ENCODE results near the gene PKP3.
A peak's percentile ranks its signal among the peaks of the same experiment; 100 is the strongest.

The PKP3 gene

GRCh38 chr11:404551-405264, 10.7 kb downstream of the PKP3 start:
- H3K27ac ChIP-seq (ENCODE audit: poor library complexity, severe bottlenecking) = no peak overlapping the region
- no peak for DNase-seq (ENCODE audit: low spot score)
- ATAC-seq (ENCODE audit: low read depth) = no peak
- H3K9me3 ChIP-seq (ENCODE audit: severe bottlenecking) = no peaks in the 10 kb centered on the region
- peaks cover 29% of the 10 kb centered on the region for H3K36me3 ChIP-seq (ENCODE audit: low read depth)
- H3K27me3 ChIP-seq (ENCODE audit: insufficient read depth, poor library complexity, severe bottlenecking) = no peaks in the 10 kb centered on the region
- no peaks in the 10 kb centered on the region for H3K4me1 ChIP-seq (ENCODE audit: insufficient read depth, poor library complexity, severe bottlenecking)
- no peak overlapping the region for H3K4me3 ChIP-seq (ENCODE audit: severe bottlenecking)
- TF ChIP-seq, protein P1, sequence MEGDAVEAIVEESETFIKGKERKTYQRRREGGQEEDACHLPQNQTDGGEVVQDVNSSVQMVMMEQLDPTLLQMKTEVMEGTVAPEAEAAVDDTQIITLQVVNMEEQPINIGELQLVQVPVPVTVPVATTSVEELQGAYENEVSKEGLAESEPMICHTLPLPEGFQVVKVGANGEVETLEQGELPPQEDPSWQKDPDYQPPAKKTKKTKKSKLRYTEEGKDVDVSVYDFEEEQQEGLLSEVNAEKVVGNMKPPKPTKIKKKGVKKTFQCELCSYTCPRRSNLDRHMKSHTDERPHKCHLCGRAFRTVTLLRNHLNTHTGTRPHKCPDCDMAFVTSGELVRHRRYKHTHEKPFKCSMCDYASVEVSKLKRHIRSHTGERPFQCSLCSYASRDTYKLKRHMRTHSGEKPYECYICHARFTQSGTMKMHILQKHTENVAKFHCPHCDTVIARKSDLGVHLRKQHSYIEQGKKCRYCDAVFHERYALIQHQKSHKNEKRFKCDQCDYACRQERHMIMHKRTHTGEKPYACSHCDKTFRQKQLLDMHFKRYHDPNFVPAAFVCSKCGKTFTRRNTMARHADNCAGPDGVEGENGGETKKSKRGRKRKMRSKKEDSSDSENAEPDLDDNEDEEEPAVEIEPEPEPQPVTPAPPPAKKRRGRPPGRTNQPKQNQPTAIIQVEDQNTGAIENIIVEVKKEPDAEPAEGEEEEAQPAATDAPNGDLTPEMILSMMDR (IDR thresholded peaks at IDR 0.05; ENCODE audit: poor library complexity, severe bottlenecking) = no peak

GRCh38 chr11:405323-405953, 11.4 kb downstream of the PKP3 start:
- Histone ChIP-seq H3K27ac (ENCODE audit: poor library complexity, severe bottlenecking) (no peak overlapping the region), H3K4me1 (ENCODE audit: insufficient read depth, poor library complexity, severe bottlenecking) (no peaks in the 10 kb centered on the region), H3K36me3 (ENCODE audit: low read depth) (peaks cover 23% of the 10 kb centered on the region), H3K4me3 (ENCODE audit: severe bottlenecking) (no peak overlapping the region), H3K27me3 (ENCODE audit: insufficient read depth, poor library complexity, severe bottlenecking) (no peaks in the 10 kb centered on the region), H3K9me3 (ENCODE audit: severe bottlenecking) (no peaks in the 10 kb centered on the region)
- 0 out of 3 replicates have a peak, but pooled peaks have one; percentile 0 for ATAC-seq (ENCODE audit: low read depth)
- TF ChIP-seq, protein P1 (IDR thresholded peaks at IDR 0.05; ENCODE audit: poor library complexity, severe bottlenecking) = no peak
- no peak for DNase-seq (ENCODE audit: low spot score)

DNA sequence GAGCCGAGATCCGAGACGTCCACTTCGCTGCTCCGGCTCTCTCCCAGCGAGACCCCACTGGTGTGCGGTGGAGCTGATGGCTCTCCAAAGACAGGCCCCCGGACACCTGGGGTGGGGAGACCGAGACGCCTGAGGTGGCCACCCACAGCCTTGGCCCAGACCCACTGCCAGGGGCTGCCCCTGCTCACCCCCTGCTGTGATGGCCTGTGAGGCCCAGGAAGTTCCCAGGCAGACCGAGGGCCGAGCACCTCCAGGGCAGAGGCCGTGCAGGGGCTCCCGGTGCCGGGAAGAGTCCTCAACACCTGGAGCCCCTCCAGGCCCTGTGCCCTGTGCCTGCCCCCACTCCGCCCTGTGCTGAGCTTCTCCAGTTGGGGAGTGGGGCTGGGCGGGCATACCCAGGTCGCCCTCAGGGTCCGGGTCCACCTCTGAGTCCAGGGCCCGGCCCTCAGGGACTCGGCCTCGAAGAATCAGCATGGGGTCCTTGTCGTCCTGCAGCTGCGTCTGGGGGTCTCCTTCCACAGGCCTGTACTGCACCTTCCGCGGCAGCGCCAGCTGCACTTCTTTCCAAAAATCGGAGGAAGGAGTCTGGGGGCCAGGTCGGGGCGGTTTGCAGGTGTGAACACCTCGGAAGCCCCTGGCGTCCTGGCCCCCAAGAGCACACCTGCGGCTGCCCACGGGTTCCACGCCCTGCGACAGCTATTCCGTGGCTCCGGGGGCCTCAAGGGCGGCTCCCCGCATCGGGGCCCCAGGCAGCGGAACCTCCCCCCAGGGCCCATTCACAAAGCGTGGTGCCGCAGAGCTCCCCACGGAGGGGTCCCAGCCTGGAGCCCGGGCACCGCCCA, 12.2 kb downstream of the PKP3 start:
- DNase-seq (ENCODE audit: low spot score) = no peak
- Histone ChIP-seq H3K36me3 (ENCODE audit: low read depth) (peaks cover 23% of the 10 kb centered on the region), H3K27ac (ENCODE audit: poor library complexity, severe bottlenecking) (peak overlapping the region; percentile 35), H3K4me1 (ENCODE audit: insufficient read depth, poor library complexity, severe bottlenecking) (no peaks in the 10 kb centered on the region), H3K9me3 (ENCODE audit: severe bottlenecking) (no peaks in the 10 kb centered on the region), H3K27me3 (ENCODE audit: insufficient read depth, poor library complexity, severe bottlenecking) (no peaks in the 10 kb centered on the region), H3K4me3 (ENCODE audit: severe bottlenecking) (no peak overlapping the region)
- TF ChIP-seq, protein P1 (IDR thresholded peaks at IDR 0.05; ENCODE audit: poor library complexity, severe bottlenecking) = no peak
- 0 out of 3 replicates have a peak, but pooled peaks have one; percentile 3 for ATAC-seq (ENCODE audit: low read depth)

DNA sequence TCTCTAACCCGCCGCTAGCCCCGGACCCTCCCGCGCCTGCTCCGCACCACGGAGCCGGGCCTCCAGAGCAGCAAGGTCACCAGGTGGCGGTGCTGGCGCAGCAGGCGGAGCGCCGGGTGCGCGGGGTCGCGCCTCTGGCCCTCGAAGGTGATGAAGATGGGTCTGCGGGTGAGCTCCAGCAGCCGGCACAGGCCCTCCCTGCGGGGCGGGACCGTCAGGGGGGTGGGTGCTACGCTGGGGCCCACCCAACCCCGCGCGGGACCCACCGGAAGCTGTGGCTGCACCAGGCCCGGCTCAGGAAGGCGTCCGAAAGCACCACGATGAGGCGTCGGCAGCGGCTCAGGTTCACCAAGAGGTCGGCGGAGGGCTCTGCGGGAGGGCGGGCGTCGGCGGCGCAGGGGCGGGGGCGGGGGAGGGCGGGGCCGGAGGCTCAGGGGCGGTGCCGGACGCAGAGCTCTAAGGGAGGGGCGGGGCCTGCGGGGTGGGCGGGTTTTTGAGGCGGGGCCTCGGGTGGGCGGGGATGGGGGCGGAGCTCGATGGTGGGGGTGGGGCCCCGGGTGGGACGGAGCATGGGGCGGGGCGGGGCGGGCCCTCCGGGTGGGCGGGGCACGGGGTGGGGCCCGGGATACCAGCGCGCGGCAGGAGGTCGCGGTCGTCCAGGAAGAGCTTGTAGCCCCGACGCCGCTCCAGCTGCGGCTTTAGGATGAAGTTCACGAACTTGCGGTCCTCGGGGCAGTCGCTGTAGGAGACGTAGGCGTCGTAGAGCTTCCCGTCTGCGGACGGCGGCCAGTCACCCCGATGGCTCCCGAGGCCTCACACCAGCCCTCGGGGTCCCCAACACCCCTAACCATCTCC, 13.0 kb downstream of the PKP3 start:
- Histone ChIP-seq H3K36me3 (ENCODE audit: low read depth) (peaks cover 23% of the 10 kb centered on the region), H3K27me3 (ENCODE audit: insufficient read depth, poor library complexity, severe bottlenecking) (no peaks in the 10 kb centered on the region), H3K27ac (ENCODE audit: poor library complexity, severe bottlenecking) (peak overlapping the region; percentile 35), H3K4me1 (ENCODE audit: insufficient read depth, poor library complexity, severe bottlenecking) (no peaks in the 10 kb centered on the region), H3K4me3 (ENCODE audit: severe bottlenecking) (peak overlapping the region; percentile 15), H3K9me3 (ENCODE audit: severe bottlenecking) (no peaks in the 10 kb centered on the region)
- TF ChIP-seq, protein P1 (IDR thresholded peaks at IDR 0.05; ENCODE audit: poor library complexity, severe bottlenecking) = no peak
- DNase-seq (ENCODE audit: low spot score) = peak; percentile 92
- peak; percentile 65 for ATAC-seq (ENCODE audit: low read depth)

Data from RWPE2 (cell line).